HS-27A (cell line): ENCODE results near the gene ATRN.

Source experiments
- DNase-seq: peaks from one replicate; pipeline ENCODE4 v3.0.0-alpha.2; 2012; ENCODE audit warnings: low read depth, missing footprints

Gene ATRN

DNA sequence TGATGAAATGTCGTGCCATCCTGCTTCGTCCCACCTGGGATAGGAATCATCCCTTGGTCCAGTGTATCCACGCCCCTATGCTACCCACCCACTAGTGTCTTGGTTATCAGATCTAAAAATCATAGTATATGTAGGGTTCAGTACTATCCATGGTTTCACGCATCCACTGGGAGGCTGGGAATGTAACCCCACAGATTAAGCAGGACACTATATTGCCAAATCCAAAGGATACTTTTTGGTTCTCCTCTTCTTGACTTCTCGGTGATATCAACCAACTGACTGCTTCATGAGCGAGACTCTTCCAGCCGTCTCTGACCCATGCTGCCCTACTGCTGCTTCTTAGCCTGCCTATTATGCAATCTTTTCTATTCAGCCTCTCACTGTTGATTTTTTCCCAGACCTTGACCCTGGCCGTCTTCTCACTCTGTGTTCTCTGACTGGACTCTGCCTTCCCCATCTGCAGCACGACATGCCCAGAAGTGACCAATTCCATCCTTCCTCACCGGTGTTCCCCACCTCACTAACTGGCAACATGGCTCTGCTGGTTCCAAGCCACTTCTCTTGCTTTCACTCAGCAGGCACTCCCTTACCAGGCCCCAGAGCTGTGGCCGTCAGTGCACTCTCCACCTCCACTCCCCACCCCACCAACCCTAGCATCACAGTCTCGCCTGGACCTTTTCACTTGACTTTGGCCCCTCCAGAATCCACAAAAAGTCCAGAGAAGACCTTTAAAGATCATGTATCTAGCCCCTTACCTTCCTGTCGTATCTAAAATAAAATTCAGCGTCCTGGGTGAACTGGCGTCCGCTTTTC is 157.9 kb downstream of the ATRN start:
- DNase-seq, result no peak

DNA sequence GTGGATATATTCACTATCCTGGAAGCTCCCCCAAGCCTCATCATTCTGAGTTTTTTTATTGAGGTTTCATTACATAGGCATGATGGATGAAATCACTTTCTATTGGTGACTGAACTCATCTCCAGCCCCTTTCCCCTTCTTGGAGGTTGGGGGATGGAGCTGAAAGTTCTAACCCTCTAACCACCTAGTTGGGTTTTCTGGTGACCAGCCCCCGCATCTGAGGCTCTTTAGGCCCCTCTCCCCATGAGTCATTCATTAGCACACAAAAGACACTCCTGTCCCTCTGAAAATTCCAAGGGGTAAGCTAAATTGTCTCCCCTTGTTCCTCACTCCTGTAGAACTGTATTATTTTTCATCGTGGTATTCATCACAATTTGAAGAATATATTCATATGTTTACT is 159.1 kb downstream of the ATRN start:
- DNase-seq, result no peak

DNA sequence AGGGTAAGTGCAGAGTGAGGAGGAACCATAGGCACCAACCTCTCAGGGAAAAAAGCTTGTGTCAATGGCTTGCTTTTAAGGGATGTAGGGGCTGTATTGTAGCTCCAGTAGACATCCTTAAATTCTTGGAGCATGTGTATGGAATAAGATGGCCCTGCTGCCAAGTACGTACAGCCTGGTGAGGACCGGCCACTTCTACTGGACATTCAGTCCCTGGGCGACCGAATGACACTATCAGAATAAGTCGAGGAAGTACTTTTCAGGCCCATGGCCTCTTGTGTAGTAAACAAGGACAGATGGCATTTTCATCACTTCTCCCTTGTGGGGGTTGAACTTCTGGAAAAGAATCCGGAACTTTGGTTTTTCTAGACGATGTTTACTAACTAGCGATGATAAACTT is 159.6 kb downstream of the ATRN start:
- no peak for DNase-seq

DNA sequence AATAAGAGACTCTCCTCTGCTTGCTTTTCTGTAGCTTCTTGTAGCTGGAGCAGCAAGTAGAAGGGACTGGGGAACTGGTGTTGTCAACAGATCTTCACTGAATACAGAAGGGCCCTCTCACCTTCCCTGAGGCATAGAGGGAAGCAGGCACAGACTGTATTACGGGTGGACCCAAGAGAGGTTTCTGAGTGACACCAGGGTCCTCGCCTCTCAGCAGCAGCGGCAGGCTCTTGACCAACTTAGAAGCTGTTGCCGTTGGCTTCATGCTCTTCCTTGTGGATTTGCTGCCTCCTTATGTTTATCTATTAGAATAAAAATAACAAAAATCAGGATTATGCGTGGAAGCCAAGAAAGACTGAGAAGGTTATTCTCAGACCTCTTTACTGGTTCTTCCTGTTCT is 160.7 kb downstream of the ATRN start:
- no peak for DNase-seq

GRCh38 chr20:3632311-3633004 is 161.6 kb downstream of the ATRN start:
- DNase-seq, result no peak

DNA sequence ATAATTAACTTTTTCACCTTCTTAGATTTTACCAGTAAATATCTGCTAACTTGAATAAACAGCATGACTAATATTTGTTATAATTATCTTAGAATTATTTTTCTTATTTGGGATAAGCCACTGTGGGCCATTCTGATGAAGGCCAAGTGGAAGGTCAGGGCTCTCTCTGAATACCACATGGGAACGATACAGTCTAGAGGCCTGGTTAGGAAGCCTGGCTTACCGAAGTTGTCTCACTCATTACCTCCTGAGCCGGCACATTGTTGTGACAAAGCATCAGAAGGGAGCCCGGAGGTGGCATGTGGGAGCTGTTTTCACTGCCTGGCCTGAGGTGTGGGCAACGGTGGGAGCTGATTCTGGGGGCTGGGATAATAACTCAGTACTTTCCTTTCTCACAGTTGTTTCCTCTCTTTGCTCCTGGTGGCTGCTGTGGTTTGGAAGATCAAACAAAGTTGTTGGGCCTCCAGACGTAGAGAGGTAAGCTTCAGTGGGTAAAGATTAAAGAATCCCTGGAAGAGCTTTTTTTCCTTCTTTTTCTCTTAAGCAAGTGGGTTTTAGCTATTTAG is 163.2 kb downstream of the ATRN start:
- no peak for DNase-seq

- DNase-seq, result no peak
Measured at GRCh38 chr20:3635346-3635745, 164.5 kb downstream of the ATRN start.

DNA sequence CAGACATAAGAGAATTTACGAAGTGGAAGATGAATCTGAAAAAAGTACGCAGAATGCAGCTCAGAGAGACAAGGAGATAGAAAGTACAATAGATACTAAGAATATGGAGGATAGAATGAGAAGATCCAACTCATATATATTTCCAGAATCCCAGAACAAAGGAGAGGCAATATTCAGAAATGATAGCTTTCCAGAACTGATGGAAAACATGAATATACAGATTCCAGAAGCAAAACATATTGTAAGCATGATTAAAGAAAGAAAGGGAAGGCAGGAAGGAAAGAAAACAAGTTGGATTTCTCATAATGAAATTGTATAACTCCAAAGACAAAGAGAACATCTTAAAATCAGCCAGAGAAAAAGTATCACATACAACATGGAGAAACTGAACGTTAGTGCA is 169.4 kb downstream of the ATRN start:
- DNase-seq, result no peak

- no peak for DNase-seq
Measured at GRCh38 chr20:3645309-3646066, 174.7 kb downstream of the ATRN start.

DNA sequence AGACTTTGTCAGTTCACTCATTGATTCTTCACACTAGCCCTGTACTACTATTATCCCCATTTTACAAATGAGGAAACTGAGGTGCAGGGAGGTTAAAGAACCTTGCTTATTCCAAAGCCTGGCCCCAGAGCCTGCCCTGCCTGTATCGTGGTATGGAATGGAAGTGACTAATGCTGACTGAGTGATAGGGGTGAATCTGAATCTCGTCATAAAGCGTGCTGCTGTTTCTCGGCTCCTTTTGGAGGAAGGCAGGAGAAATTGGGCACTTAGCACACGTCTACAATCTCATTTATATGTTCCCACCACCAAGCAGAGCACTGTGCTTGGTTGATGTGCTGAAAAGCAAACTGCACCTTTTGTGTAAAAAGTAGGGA is 175.2 kb downstream of the ATRN start:
- no peak for DNase-seq

GRCh38 chr20:3646651-3647050 is 175.8 kb downstream of the ATRN start:
- DNase-seq, result no peak

DNA sequence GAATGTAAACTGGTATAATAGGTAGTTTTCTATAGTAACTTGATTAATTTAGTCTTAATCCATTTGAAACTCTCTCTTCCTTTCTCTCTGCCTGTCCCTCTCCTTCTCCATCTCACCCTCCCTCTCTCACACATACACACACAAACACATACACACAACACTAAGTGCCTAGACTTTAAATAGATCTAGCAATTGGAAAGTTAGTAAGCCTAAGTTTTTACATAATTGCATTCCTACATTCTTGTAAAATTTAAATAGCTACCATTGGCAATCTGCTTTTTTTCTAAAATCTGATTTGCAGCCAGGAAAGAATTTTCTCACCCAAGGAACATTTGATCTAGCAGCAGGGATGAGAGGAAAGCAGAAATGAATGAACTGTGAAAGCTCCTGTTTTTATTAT is 176.7 kb downstream of the ATRN start:
- no peak for DNase-seq

DNA sequence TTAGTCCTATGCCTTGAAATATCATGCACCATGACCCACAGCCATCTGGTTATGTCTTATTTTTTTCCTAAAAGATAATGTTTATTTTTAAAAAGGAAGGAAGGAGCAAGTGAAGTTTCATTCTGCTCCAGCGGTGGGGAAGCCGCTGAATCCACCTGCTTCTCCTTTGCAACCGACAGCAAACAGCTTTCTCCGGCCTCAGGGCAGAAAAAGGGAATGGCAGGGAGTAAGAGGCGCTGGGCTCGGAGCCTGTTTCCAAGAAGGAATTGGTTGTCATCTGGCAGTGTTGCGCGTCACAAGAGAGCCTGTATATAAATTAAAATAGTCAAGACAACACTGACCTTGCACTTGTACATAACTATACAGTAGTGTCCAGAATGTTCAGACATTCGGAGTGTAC is 178.1 kb downstream of the ATRN start:
- no peak for DNase-seq

- no peak for DNase-seq
Measured at GRCh38 chr20:3651204-3651962, 180.6 kb downstream of the ATRN start.

- DNase-seq, result no peak
Measured at GRCh38 chr20:3652221-3652620, 181.4 kb downstream of the ATRN start.

DNA sequence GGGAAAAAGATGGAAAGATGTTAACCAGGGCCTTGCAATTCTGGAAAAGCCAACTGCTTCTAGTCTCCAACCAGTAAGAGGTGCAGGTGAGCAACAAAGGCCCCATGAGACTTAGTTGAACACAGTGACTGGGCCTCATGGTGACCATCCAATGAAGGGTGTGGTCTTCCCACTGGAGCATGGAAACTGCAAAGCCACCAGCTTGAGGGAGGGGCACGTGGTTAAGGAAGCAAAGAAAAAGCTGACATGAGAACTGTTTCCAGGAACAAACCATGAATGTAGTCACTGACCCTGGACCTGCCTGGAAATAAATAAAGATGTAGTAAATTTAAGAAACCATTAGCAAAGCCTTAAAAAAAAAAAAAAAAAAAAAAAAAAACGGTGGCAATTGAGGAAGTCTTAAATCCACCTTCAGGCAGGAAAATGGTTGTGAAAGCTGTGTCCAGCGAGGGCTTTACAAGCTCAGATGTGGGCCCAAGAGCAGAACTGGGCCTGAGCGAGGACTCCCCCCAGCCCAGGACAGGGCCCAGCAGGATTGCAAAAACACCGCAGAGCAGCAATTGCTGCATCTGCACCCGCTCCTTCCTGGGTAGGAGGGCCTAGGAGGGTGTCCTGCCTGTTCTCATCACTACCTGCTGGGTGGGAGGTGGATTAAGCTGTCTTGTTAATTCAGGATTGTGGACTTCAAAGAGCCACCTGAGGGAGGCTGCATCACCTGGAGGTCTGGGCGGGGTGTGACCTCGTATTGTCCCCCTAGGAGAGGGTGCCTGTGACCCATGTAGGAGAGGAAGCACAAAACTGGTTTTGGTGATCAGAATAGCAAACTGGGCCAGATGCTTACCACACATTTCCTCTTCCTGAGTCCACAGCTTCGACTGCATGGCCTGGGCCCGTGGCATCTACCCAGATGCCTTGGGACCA is 182.1 kb downstream of the ATRN start:
- DNase-seq, result no peak

- DNase-seq, result no peak
Measured at GRCh38 chr20:3653921-3654320, 183.1 kb downstream of the ATRN start.

GRCh38 chr20:3654326-3655130 is 183.7 kb downstream of the ATRN start:
- DNase-seq, result no peak

DNA sequence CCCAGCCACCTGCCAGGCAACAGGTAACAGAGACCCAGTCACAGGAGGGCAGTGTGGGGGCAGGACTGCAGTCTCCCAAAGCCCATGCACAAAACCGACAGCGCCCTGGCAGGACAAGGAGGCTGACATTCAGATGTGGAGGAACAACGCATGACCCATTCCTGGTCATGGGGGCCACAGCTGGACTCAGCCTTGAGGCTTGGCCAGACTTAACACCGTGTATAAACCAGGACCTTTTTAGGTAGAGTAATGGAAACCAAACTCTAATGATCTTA is 184.2 kb downstream of the ATRN start:
- DNase-seq, result no peak

GRCh38 chr20:3658019-3658715 is 187.3 kb downstream of the ATRN start:
- no peak for DNase-seq
